Colonic mucosa (tissue), 4 donors: ENCODE measurements around the gene AOAH. TPM values are rescaled to one million over a fixed set of nuclear protein-coding genes. Genes with fewer than 3 reads are reported as not detected.
A peak's percentile ranks its signal among the peaks of the same experiment; 100 is the strongest.

Source experiments
- DNase-seq: peaks from one replicate; pipeline ENCODE4 v3.0.0-alpha.2; 2020
- H3K27ac ChIP-seq: fragments of 200-600 bp; one replicate; pipeline ENCODE4 v1.8.0; 2021
- H3K27me3 ChIP-seq: fragments of 200-600 bp; one replicate; pipeline ENCODE4 v1.8.0; 2021
- H3K36me3 ChIP-seq: fragments of 200-600 bp; one replicate; pipeline ENCODE4 v1.8.0; 2021
- H3K4me1 ChIP-seq: fragments of 200-600 bp; one replicate; pipeline ENCODE4 v1.8.0; 2021; ENCODE audit warnings: mild to moderate bottlenecking
- H3K4me3 ChIP-seq: fragments of 200-600 bp; one replicate; pipeline ENCODE4 v1.8.0; 2021
- H3K9ac ChIP-seq, 2 donors: one replicate each; pipeline ENCODE4 v1.7.0; 2013; ENCODE audit warnings: control low read depth in 2 of 2, low read depth in 2 of 2, low read length in 2 of 2
- H3K9me3 ChIP-seq: fragments of 200-600 bp; one replicate; pipeline ENCODE4 v1.8.0; 2021
- CTCF ChIP-seq: fragments of 200-600 bp; IDR thresholded peaks from one replicate; pipeline ENCODE4 v1.8.0; 2022; ENCODE audit warnings: antibody characterized with exemption, mild to moderate bottlenecking
- intact Hi-C: fragments of 100-400 bp; cut with DNase I; formaldehyde crosslinking; loops from one replicate; pipeline ENCODE4 v1.14.1; 2022
- total RNA-seq, 2 donors: library from RNA; stranded (reverse); fragmentation: NEBNext Ultra II Directional in 1 of 2; extraction: Animal tissue kit (Norgen Biotek cat#: 25700) in 1 of 2; gene quantifications; one replicate each; pipeline ENCODE4 v1.2.1, GENCODE V29; 2021
- donor health status: healthy.
- donor health status: DM: no; HTN: no; CAD: no.
- donor health status: DM: no; HTN: no; CAD: no.

AOAH gene
- total RNA-seq, 2 donors from 2014 or later: 22.2 to 46.1 TPM

GRCh38 chr7:36667007-36667745 lies 57.1 kb downstream of the AOAH start:
- intact Hi-C loops: no loop called here
- DNase-seq: no peak
- H3K9me3 ChIP-seq: no peaks in the 10 kb centered on the region
- H3K27me3 ChIP-seq: no peaks in the 10 kb centered on the region
- no peak for TF ChIP-seq CTCF
- no peaks in the 10 kb centered on the region for H3K36me3 ChIP-seq
- H3K4me1 ChIP-seq: no peaks in the 10 kb centered on the region
- no peak overlapping the region for H3K4me3 ChIP-seq
- H3K9ac ChIP-seq: no peak overlapping the region
- no peak overlapping the region for H3K27ac ChIP-seq

DNA sequence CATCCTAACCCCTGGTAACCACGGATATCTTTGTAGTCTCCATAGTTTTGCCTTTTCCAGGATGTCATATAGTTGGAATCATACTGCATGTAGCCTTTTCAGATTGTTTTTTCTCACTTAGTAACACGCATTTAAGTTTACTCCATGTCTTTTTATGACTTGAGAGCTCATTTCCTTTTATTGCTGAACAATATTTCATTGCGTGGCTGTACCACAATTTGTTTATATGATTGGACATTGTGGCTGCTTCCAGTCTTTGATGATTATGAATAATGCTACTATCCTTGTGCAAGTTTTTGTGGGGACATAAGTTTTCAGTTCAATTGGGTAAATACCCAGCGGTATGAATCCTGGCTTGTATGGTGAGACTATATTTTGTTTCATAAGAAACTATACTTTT lies 60.8 kb downstream of the AOAH start:
- no peak overlapping the region for H3K4me3 ChIP-seq
- no peaks in the 10 kb centered on the region for H3K36me3 ChIP-seq
- no peaks in the 10 kb centered on the region for H3K9me3 ChIP-seq
- TF ChIP-seq CTCF: no peak
- H3K27me3 ChIP-seq: no peaks in the 10 kb centered on the region
- intact Hi-C loops: no loop called here
- DNase-seq: no peak
- no peak overlapping the region for H3K9ac ChIP-seq
- peak overlapping the region; percentile 90 for H3K27ac ChIP-seq
- peaks cover 7% of the 10 kb centered on the region for H3K4me1 ChIP-seq

DNA sequence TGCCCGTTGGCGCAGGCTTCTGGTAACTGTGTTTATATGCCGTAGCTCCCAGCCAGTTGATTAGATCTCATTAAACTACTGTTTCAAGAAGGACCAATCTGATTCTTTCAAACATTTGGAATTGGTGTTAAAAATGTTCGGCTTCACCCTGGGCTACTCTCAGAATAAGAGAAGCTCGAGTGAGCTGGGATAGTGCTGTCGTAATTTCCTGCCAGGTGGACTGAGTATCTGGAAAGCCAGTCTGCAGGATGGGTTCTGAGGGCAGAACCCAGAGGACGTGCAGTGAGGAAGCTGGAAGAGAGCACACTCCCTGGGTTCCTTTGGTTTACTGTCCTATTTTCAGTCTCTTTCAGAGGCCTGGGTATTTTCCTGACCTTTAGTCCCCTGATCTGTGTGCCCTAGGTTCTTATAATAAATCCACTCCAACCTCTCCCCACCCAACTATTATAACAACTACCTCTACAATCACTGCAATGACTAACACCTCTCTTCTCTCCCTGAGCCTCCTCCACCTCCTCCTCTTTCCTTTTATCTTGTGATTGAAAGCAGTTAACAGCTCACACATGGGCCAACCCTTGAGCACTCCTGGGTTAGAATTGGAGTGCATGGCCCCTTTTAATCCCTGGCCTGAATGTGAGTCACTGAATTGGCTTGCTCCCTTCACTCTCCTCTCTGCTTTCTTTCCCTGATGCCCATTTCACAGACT lies 63.0 kb downstream of the AOAH start:
- Histone ChIP-seq H3K27me3 (no peaks in the 10 kb centered on the region), H3K27ac (peak overlapping the region; percentile 90), H3K4me3 (peak overlapping the region; percentile 5), H3K9me3 (no peaks in the 10 kb centered on the region), H3K36me3 (no peaks in the 10 kb centered on the region), H3K4me1 (peaks cover 9% of the 10 kb centered on the region), H3K9ac (peak overlapping the region in 1 of 2 donors; percentile 52)
- no peak for TF ChIP-seq CTCF
- intact Hi-C loops: no loop called here
- peak; percentile 68 for DNase-seq

- intact Hi-C loops: no loop called here
- TF ChIP-seq CTCF: no peak
- Histone ChIP-seq H3K4me1 (peaks cover 9% of the 10 kb centered on the region), H3K9me3 (no peaks in the 10 kb centered on the region), H3K4me3 (peak overlapping the region; percentile 15), H3K36me3 (no peaks in the 10 kb centered on the region), H3K9ac (peak overlapping the region in 1 of 2 donors; percentile 7), H3K27me3 (no peaks in the 10 kb centered on the region), H3K27ac (peak overlapping the region; percentile 90)
- DNase-seq: no peak
Measured at GRCh38 chr7:36659638-36660341, 64.5 kb downstream of the AOAH start.

- no peak for TF ChIP-seq CTCF
- H3K9ac ChIP-seq: peak overlapping the region in 1 of 2 donors; percentile 7
- DNase-seq: no peak
- H3K27me3 ChIP-seq: no peaks in the 10 kb centered on the region
- H3K27ac ChIP-seq: peak overlapping the region; percentile 90
- peaks cover 9% of the 10 kb centered on the region for H3K4me1 ChIP-seq
- H3K4me3 ChIP-seq: no peak overlapping the region
- intact Hi-C loops: no loop called here
- H3K36me3 ChIP-seq: no peaks in the 10 kb centered on the region
- no peaks in the 10 kb centered on the region for H3K9me3 ChIP-seq
Measured at GRCh38 chr7:36659172-36659516, 65.2 kb downstream of the AOAH start.
